Measurements from ENCODE around the gene SLC34A3.

SLC34A3 gene

GRCh38 chr9:137221095-137221505 is 9.6 kb upstream of the SLC34A3 start:
- H3K27me3 ChIP-seq (replicated peaks; ENCODE audit: control insufficient read depth, insufficient read depth, low read length), result no peaks in the 10 kb centered on the region
- H3K36me3 ChIP-seq (ENCODE audit: control insufficient read depth, insufficient read depth, low read length), result peaks cover 3% of the 10 kb centered on the region
- no peak for TF ChIP-seq CTCF (IDR thresholded peaks at IDR 0.05; ENCODE audit: insufficient read depth, low read length, poor library complexity, severe bottlenecking)
- DNase-seq (ENCODE audit: extremely low read depth, insufficient read length), result no peak
- H3K4me3 ChIP-seq (replicated peaks; ENCODE audit: low read depth, low read length), result peak overlapping the region; percentile 55

GRCh38 chr9:137221506-137222111 is 9.1 kb upstream of the SLC34A3 start:
- Histone ChIP-seq H3K4me3 (replicated peaks; ENCODE audit: low read depth, low read length) (peak overlapping the region; percentile 55), H3K36me3 (ENCODE audit: control insufficient read depth, insufficient read depth, low read length) (peaks cover 2% of the 10 kb centered on the region; the same call in 1 of the 2 replicates), H3K27me3 (replicated peaks; ENCODE audit: control insufficient read depth, insufficient read depth, low read length) (no peaks in the 10 kb centered on the region)
- no peak for DNase-seq (ENCODE audit: extremely low read depth, insufficient read length)
- TF ChIP-seq CTCF (IDR thresholded peaks at IDR 0.05; ENCODE audit: insufficient read depth, low read length, poor library complexity, severe bottlenecking), result no peak

GRCh38 chr9:137222190-137223077 is 8.3 kb upstream of the SLC34A3 start, which contains the start of gene RNF208:
Gene RNF208, minus strand, starts transcription at chr9:137222240. Its CDS starts 1,028 bp downstream, at chr9:137221212.
- TF ChIP-seq CTCF (IDR thresholded peaks at IDR 0.05; ENCODE audit: insufficient read depth, low read length, poor library complexity, severe bottlenecking), result no peak
- H3K36me3 ChIP-seq (ENCODE audit: control insufficient read depth, insufficient read depth, low read length), result no peaks in the 10 kb centered on the region; the same call in 1 of the 2 replicates
- no peaks in the 10 kb centered on the region for H3K27me3 ChIP-seq (replicated peaks; ENCODE audit: control insufficient read depth, insufficient read depth, low read length)
- no peak for DNase-seq (ENCODE audit: extremely low read depth, insufficient read length)
- H3K4me3 ChIP-seq (replicated peaks; ENCODE audit: low read depth, low read length), result peak within 1 kb of the TSS; percentile 63

GRCh38 chr9:137223078-137223970 is 7.4 kb upstream of the SLC34A3 start:
- DNase-seq (ENCODE audit: extremely low read depth, insufficient read length), result peak; percentile 96
- Histone ChIP-seq H3K27me3 (replicated peaks; ENCODE audit: control insufficient read depth, insufficient read depth, low read length) (no peaks in the 10 kb centered on the region), H3K36me3 (ENCODE audit: control insufficient read depth, insufficient read depth, low read length) (no peaks in the 10 kb centered on the region; the same call in 1 of the 2 replicates), H3K4me3 (replicated peaks; ENCODE audit: low read depth, low read length) (peak overlapping the region; percentile 84)
- no peak for TF ChIP-seq CTCF (IDR thresholded peaks at IDR 0.05; ENCODE audit: insufficient read depth, low read length, poor library complexity, severe bottlenecking)

- no peaks in the 10 kb centered on the region for H3K36me3 ChIP-seq (ENCODE audit: control insufficient read depth, insufficient read depth, low read length)
- H3K4me3 ChIP-seq (replicated peaks; ENCODE audit: low read depth, low read length), result peak within 1 kb of the TSS; percentile 84
- DNase-seq (ENCODE audit: extremely low read depth, insufficient read length), result no peak
- TF ChIP-seq CTCF (IDR thresholded peaks at IDR 0.05; ENCODE audit: insufficient read depth, low read length, poor library complexity, severe bottlenecking), result no peak
- H3K27me3 ChIP-seq (replicated peaks; ENCODE audit: control insufficient read depth, insufficient read depth, low read length), result no peaks in the 10 kb centered on the region; the same call in 1 of the 2 replicates
These were observed 5.6 kb upstream of the SLC34A3 start, which contains the start of gene CYSRT1 for GRCh38 chr9:137224830-137225694. Gene CYSRT1, plus strand, starts transcription at chr9:137225174. Its CDS starts 448 bp downstream, at chr9:137225622.
